ENCODE results near the gene ARL4A.
"Not testable (repeated sequence)": the region's sequence is repeated elsewhere in the genome, so short reads cannot be mapped to it uniquely, and the experiment has no call there.

ARL4A gene
- total RNA-seq: 24.3 to 191 reads per million in 2 donors

GRCh38 chr7:12686891-12687717 lies at the start of gene ARL4A:
Gene ARL4A (plus strand): TSS chr7:12687633. CDS start chr7:12688255, 622 bp downstream.
- DNase-seq: peak; percentile 80

- no peak for DNase-seq
These were observed 49.4 kb upstream of the ARL4A start for GRCh38 chr7:12637819-12638592.

GRCh38 chr7:12638851-12639456 lies 48.5 kb upstream of the ARL4A start:
- no peak for DNase-seq

GRCh38 chr7:12640299-12641096 lies 46.9 kb upstream of the ARL4A start:
- no peak for DNase-seq

- no peak for DNase-seq
These were observed 46.2 kb upstream of the ARL4A start for GRCh38 chr7:12641196-12641595.

GRCh38 chr7:12642508-12642907 lies 44.9 kb upstream of the ARL4A start:
- no peak for DNase-seq

- no peak for DNase-seq
These were observed 44.3 kb upstream of the ARL4A start for GRCh38 chr7:12643001-12643643.

- DNase-seq: no peak
These were observed 43.8 kb upstream of the ARL4A start for GRCh38 chr7:12643644-12644043.

GRCh38 chr7:12645212-12645611 lies 42.2 kb upstream of the ARL4A start:
- not testable (repeated sequence) for DNase-seq

GRCh38 chr7:12646139-12646538 lies 41.3 kb upstream of the ARL4A start:
- no peak for DNase-seq

GRCh38 chr7:12647364-12648219 lies 39.8 kb upstream of the ARL4A start:
- DNase-seq: no peak

- no peak for DNase-seq
These were observed 38.6 kb upstream of the ARL4A start for GRCh38 chr7:12648704-12649261.

GRCh38 chr7:12649348-12649747 lies 38.1 kb upstream of the ARL4A start:
- no peak for DNase-seq

GRCh38 chr7:12650080-12650479 lies 37.4 kb upstream of the ARL4A start:
- no peak for DNase-seq

GRCh38 chr7:12653110-12653509 lies 34.3 kb upstream of the ARL4A start:
- no peak for DNase-seq

GRCh38 chr7:12653518-12653917 lies 33.9 kb upstream of the ARL4A start:
- no peak for DNase-seq

GRCh38 chr7:12655161-12655560 lies 32.3 kb upstream of the ARL4A start:
- DNase-seq: no peak

GRCh38 chr7:12660423-12660822 lies 27.0 kb upstream of the ARL4A start:
- DNase-seq: not testable (repeated sequence)

GRCh38 chr7:12660986-12661385 lies 26.4 kb upstream of the ARL4A start:
- DNase-seq: not testable (repeated sequence)

GRCh38 chr7:12661581-12661980 lies 25.9 kb upstream of the ARL4A start:
- DNase-seq: no peak

Measured in T-helper 9 cell (primary cell).